HEK293T (cell line): Measurements from ENCODE around the gene ZNF821.

Experiments
- L3MBTL2 ChIP-seq: fragments of 450-650 bp; conservative IDR thresholded peaks from 2 replicates; pipeline ENCODE4 v1.6.1; 2016; ENCODE audit warnings: mild to moderate bottlenecking
- LEF1 ChIP-seq: fragments of 450-650 bp; IDR thresholded peaks from 2 replicates; pipeline ENCODE4 v1.6.1; 2017; ENCODE audit warnings: mild to moderate bottlenecking, borderline replicate concordance

GRCh38 chr16:71894921-71895678 is 11.1 kb upstream of the ZNF821 start, which contains the start of gene IST1:
- TF ChIP-seq L3MBTL2 (peak; percentile 76), LEF1 (no peak)
